Measurements from ENCODE around the gene SVIP.

GRCh38 chr11:22829231-22830081 is at the start of gene SVIP:
- TF ChIP-seq EZH2 (IDR thresholded peaks at IDR 0.05; ENCODE audit: borderline replicate concordance, low read depth, low read length, poor library complexity, severe bottlenecking): no peak
- peak; percentile 81 for TF ChIP-seq CTCF (conservative IDR thresholded peaks at IDR 0.05; ENCODE audit: low read depth, low read length)

Data from A673 (cell line).